ENCODE data around the gene PRG2.

DNA sequence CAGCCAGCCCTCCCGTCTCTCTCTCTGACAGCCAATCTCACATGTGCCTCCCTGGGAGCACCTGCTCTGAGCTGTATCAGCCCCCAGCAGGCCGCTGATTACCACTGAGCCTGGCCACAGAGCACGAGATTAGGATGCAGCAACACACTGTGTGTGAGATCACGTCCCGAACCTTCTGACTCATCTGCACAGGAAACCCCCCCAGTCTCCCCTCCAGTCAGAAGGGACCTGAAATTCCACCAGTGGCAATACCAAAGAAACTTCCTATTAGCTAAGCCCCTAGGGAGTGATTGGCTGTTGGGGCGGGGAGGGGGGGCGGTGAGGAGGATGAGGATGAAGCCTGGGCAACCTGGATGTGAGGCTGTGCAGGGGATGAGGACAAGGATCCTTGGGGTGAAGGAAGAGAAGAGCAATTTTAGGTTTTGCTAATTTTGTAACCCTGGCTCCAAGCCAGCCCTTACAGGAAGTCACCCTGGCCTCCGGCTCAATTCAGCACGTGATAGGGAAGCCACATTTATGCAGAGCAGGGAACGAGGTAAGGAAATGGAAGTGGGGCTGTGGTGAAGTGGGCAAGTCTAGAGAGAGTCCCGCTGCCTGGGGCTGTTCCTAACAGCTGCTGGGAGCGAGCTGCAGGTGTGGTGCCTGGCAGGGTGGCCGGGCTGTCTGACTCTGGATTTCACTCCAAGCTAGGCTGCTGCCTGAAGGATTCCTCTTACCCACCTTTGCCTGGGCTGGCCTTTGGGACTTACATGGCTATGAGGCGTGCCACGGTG, 34.5 kb upstream of the PRG2 start:
- TF ChIP-seq, protein P1, sequence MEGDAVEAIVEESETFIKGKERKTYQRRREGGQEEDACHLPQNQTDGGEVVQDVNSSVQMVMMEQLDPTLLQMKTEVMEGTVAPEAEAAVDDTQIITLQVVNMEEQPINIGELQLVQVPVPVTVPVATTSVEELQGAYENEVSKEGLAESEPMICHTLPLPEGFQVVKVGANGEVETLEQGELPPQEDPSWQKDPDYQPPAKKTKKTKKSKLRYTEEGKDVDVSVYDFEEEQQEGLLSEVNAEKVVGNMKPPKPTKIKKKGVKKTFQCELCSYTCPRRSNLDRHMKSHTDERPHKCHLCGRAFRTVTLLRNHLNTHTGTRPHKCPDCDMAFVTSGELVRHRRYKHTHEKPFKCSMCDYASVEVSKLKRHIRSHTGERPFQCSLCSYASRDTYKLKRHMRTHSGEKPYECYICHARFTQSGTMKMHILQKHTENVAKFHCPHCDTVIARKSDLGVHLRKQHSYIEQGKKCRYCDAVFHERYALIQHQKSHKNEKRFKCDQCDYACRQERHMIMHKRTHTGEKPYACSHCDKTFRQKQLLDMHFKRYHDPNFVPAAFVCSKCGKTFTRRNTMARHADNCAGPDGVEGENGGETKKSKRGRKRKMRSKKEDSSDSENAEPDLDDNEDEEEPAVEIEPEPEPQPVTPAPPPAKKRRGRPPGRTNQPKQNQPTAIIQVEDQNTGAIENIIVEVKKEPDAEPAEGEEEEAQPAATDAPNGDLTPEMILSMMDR (IDR thresholded peaks at IDR 0.05), result no peak
- TF ChIP-seq POLR2AphosphoS5 (IDR thresholded peaks at IDR 0.05), result peak; percentile 66 to 67
